Left forelimb (tissue), 1 donor: ENCODE measurements around the gene EPAS1.
A peak's percentile ranks its signal among the peaks of the same experiment; 100 is the strongest.

Experiments used
- DNase-seq: peaks from one replicate; pipeline ENCODE4 v3.0.0-alpha.2; 2018; ENCODE audit warnings: low spot score

The EPAS1 gene

DNA sequence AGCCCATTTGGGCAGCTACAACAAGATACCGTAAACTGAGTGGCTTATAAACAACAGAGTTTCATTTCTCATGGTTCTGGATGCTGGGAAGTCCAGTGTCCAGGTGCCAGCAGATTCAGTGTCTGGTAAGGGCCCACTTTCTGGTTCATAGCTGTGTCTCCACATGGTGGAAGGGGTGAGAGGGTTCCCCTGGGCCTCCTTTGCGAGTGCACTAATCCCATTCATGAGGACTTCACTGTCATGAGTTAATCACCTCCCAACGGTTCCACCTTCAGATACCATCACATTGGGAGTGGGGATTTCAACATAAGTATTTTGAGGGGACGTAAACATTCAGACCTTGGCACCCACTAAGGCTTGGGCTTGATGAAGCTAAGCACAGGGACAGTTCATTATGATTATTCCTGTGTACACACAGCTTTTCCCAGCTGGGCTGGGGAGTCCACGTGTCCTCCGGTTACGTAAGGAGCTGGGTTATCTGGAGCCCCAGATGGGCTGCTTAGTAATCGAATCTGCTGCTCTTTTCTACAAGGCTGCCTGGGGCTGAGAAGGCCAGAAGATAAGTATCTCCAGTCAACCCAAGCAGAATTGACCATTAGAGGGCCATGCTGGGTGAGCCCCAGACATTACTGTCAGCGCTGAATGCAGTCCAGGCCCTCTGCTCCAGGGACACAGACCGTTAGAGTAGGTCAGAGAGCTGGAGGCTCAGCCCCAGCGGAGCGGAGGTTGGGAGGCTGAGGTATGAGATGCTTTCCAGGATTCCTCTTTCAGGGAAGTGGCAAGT is 42.7 kb downstream of the EPAS1 start:
- DNase-seq: no peak

DNA sequence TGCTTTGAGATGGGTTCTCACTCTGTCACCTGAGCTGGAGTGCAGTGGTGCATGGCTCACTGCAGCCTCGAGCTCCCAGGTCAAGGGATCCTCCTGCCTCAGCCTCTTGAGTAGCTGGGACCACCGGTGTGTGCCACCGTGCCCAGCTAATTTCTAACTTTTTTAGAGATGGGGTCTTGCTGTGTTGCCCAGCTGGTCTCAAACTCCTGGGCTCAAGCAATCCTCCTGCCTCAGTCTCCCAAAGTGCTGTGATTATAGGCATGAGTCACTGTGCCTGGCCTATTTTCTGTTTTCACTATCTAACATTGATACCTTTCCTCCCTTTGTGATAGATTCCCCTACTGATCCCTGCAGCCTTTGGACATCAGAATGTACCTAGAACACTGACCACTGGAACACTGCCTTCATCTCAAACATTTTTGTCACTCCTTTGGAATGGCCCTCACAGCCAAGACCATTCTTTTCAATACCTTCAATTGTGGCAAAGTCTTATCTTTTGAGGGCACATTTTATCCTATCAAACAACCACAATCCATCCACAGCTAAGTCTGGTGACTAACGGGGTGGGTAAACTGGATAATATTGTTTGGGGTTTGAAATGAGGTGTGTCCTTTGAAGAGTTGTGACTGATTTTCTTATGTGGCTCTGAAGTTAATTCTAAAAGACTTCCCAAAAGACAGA is 43.7 kb downstream of the EPAS1 start:
- no peak for DNase-seq

DNA sequence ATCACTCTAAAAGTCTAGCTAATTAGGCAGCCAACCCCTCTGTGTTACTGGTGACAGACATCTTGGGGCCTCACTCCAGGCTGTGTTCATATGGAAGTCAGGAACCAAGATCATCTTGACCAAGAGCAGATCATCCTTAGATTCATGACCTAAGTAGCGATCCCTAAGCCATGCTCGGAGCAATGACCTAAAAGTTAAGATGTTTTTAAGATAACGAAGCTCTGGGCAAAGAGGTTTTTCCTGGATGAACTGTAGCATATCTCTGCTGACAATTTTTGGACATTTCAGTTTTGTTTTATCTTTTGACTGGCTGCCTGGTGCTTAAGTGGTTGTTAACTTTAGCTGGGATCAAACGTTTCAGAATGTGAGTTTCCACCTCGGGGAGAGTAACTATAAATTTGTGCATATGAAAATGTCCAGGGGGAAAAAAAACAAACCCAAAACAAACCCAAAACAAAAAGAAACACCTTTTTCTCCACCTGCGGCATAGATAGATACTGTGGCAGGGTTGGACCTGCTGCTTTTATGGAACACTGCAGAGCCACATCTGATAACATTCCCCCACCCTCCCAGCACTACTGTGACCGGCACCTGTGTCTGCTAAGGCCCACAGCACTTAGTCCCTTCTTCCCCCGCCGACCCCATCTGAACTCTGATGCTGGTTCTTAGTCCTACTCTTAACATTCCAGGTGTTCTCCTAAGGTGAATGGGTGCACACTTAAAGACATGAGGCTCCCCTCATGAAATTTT is 45.5 kb downstream of the EPAS1 start:
- DNase-seq: peak; percentile 18

DNA sequence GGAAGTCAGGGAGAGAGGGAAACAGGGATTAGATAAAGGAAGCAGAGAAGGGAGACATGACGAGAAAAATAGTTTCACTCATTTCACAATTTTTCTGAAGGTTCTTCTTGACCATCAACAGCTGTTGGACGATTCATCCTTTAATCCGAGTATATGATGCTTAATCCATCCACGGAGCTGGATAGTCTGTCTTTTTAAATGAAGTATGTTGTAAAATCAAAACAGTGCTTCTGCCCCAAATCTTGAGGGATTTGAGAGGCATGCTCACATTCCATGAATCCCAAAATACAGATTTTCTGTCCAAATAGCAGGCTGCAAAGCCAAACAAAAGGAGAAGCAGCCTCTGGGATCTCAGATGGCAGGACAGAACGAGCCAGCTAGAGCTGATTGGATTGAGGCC is 47.5 kb downstream of the EPAS1 start:
- DNase-seq: no peak

DNA sequence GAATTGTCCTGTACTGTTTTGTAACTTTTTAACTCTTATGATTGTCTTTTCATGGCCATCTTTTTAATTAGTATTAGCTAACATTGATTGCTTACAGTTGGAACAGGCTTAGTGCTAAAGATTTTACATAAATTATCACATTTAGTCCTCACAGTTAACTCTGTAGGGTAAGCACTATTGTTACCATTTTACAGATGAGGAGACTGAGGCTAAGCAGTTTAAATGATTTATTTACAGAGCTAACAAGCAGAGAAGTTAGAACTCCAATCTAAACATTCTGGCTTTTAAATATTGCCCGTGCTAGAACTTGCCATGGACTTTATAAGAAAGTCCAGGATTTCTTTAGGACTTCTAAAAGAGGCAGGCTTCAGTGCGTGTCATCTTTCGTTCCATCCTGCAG is 48.6 kb downstream of the EPAS1 start:
- DNase-seq: no peak

DNA sequence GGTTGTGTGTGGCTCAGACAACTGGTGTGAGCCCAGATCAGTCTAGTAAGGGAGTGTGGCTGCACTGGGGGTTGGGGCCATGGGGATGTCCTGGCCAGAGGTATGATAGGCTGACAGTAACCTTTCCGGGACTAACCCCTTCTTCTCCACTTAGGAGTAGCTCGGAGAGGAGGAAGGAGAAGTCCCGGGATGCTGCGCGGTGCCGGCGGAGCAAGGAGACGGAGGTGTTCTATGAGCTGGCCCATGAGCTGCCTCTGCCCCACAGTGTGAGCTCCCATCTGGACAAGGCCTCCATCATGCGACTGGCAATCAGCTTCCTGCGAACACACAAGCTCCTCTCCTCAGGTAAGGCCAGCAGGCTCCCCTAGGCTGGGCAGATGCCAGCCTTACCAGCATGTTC is 49.5 kb downstream of the EPAS1 start:
- no peak for DNase-seq

DNA sequence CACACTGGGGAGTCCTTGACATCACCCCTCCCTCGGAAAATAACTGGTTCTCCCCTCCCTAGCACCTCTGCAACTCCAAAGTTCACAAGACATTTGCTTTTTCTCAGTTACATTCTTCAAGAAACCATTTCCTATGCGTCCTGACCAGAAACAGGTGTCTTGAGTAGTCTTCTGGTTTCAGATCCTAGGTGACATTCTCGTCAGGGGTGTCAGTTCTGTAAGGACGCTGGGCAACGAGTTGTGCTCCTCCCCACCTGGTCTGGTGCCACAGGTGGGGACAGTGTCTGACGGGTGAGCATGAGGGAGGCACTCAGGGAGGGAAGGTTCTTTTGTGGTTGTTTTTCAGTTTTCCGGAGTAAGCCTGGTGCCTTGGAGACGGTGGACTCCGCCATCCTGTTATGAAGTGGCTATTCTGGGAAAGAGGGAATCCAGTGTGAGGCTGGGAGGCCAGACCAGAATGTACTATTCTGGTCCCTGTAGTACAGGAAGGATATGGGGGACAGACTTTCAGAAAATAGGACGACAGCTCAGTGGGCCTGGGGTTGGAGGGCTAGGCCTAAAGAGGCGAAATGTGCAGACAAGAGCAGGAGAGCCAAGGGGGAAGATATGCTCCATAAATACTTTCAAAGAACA is 50.6 kb downstream of the EPAS1 start:
- no peak for DNase-seq

DNA sequence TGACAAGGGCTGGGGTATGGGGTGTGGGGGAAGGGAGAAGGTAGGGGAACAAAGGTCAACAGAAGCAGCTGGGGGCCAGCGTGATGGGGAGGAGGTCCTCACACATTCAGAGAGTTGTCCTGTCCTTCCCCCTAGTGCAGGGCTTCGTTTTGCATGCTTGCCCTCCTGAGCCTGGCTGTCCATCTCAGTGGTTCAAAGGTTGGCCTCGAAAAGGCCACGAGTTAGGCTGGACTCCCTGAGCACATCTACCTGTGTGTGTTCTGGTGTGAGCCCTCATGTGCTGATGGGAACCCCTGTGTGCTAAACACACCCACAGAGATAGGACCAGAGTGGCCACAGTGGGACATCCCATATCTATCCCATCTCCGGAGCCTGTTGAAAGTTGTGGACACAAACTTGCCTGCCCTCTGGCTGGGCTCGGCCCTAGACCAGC is 51.9 kb downstream of the EPAS1 start:
- no peak for DNase-seq

DNA sequence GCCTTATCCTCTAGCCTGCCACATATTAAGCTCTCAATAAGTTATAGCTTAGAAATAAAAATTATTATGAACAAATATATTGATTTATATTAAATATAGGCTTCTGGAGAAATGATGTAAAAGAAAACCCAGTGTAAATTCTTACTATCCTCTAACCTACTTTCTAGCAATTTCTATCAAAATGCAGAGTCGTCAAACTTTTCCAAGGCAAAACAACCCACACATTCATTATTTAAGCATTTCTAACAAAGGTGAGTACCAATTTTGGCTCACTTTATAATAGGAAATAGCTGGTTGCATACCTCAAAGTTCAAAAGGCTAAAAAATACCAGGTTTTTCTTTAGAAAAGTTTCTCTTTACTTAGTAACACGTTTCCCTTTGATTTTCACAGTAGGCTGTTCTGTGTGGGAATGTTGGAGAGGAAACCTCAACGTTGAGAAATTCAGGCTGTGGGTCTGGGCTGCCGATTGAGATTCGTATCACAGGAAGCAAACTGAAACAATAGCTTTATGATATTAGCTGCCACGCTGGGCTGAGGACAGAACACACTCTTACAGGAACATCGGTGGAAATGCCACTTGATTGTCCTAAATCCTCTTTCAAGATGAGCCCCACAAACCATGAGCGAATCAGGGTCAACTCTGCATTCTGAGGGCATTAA is 53.0 kb downstream of the EPAS1 start:
- DNase-seq: no peak

DNA sequence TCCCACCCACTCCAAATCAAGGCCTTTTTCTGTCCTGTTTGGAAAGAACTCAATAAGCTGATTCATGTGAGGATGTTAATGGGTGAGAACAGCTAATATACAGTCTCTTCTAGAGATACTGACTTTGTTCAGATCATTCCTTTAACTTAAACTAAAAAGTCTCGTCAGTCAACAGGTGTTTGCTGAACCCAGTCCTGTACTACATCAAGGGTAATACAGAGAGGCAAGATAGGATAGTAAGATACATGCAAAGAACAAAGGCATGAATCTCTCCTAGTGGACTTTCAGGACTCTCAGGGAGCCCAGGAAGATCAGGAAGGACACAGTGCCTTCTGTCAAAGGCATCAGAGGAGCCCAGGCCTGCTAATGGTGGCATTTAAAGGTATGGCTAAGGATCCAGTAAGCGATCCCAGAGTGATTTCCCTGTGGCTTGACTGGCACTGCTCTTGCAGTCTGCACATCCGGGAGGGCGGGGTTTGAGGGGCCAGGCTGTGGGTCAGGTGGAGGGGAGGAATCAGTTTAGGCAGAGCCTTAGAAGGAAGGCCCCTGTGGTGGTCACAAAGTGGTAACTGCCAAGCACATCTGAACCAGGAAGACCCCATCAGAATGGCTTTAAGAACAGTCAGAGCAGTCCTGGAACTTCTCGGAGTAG is 54.0 kb downstream of the EPAS1 start:
- no peak for DNase-seq

DNA sequence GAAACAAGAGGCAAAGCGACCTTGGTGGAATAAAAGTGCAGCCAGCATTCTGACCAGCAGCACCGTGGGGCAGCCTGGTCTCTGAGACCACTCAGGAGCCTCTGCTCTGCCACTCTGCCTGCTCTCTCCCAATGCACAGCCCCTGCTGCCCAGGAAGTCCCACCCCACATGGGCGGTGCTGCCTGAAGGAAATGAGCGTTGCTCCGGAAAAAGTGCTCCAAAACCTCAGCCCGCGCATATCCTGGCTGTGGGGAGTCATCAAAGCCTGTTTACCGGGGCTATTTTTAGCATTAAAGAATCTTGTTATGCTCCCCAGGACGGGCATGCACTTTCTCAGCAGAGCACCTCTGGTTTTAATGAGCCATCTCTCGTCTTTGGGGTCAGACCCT is 54.5 kb downstream of the EPAS1 start:
- no peak for DNase-seq

DNA sequence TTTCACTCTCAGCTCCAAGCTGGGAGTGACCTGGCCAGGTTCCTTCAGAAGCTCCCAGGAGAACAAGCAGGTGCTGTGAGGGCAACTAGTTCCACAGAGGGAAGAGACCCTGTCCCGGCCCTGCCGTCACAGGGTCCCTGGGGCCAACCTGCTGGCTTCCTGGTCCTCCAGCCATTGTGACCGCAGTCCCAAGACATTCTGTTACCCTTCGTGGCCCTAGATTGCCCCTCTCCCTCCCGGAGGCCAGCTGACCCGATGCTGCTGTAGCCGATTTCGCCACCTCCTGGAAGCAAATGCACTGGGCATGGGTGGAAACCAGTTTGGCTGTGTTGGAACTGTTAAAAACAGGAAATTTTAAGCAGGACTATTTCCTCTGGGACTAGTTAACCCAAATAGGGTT is 55.4 kb downstream of the EPAS1 start:
- DNase-seq: no peak

DNA sequence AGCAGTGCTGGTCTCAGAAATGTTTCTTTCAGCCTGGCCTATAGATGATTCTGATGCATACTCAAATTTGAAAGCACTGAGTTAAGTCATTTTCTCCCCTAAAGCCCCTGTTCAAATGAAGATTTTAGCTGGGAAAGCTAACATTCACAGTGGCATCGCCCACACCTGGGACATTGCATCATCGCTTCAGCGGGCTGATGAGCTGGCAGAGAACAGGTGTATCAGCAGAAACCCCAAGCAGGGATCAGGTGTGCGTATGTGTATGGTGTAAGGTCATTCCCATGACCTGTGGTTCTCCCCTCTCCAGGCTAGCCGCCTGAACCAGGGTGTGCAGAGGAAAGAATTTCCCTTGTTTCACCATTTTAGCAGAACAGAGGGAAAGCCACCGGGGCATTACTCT is 56.3 kb downstream of the EPAS1 start:
- no peak for DNase-seq

DNA sequence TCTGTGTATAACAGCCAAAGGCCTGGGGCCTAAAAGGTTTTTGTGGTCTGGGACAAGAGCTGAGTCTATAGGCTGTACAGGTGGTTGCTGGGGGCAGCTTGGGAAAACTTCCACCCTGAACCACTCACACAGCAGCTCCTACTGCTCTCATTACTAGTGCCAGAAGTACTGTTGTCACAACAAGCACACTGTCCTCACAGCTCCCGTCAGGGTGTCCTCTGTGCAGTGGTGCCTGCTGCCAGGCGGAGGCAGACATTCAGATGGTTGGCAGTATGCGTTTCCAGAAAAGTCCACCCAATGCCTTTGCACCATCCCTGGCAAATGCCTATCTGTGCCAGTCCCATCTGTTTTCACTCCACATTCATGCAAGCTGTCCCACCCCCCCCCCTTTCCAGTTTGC is 58.5 kb downstream of the EPAS1 start:
- DNase-seq: no peak

DNA sequence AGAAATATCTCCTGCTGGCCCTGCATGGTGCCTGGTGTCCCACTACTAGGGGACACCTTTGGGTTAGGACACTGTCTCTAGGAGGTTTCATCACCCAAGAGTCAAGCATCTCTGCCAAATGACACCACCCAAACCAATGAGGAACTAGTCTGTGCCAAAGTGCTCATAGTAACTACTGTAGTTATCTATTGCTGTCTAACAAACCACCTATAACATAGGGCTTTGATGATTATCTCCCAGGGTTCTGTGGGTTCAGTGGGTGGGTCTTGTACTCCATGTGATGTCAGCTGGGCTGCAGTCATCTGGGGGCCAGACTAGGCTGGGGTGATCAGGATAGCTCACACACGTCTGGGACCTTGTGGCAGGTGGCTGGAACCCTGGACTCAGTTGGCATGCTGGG is 59.8 kb downstream of the EPAS1 start:
- DNase-seq: no peak

DNA sequence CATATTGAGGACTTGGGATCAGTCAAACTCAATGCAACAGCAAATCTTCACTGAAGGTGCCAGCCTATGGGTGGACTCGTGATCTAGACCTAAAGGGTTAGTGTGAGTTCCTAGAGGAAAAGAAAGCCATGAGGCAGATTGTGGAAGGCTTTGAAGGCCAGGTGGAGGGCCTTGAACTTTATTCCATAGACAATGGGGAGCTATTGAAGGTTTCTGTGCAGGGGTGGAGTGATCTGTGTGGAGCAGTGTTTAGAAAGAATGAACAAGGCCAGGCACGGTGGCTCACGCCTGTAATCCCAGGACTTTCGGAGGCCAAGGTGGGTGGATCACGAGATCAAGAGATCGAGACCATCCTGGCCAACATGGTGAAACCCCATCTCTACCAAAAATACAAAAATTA is 61.5 kb downstream of the EPAS1 start:
- no peak for DNase-seq

DNA sequence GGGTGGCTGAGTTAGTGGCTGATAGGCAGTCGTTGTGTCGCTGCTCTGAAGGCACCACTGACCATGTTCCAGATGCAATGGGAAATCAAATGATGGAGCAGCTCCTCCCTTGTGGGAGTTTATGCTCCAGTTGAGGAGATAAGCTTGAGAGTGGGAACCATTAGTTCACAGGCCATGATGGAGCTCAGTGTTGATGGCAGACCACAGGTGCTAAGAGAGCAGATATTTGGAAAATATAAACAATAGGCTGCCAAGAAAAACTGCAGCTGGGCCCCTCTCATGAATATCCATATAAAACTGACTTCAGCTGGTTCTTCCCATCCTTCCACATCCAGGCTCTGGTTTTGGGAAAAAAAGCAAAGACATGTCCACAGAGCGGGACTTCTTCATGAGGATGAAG is 63.1 kb downstream of the EPAS1 start:
- no peak for DNase-seq

DNA sequence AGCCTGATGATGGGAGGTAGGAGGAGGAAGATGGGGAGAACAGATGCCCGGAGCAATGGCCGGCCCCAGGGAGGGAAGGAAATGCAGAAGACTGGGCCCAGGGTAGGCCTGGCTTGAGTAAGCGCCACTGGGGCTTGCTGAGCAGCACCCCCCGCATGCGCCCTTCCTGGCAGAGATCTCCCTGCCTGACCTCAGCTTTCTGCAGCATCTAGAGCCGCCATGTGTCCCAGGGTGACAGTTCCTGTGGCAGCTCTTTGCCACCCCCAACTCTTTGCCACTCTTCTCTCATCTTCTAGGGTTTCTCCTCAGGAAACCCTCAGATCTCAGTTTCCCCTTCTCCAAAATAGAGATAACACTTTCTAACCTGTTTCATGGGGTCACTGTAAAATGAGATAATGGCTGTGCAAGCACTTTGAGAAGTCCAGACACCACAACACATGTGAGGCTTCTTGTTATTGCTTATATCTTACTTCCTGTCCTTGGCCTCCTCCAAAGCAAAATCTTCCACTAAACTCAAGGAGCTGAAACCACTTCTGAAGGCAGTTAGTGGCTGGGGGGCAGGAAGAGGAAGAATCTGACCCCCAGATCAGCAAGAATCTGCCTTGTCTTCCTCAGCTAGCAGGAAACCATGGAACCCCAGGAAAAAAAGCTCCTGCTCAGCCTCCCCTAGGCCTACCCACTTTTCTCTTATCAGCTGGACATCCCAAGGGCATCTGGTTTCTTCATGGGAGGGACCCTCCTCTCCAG is 64.9 kb downstream of the EPAS1 start:
- no peak for DNase-seq

DNA sequence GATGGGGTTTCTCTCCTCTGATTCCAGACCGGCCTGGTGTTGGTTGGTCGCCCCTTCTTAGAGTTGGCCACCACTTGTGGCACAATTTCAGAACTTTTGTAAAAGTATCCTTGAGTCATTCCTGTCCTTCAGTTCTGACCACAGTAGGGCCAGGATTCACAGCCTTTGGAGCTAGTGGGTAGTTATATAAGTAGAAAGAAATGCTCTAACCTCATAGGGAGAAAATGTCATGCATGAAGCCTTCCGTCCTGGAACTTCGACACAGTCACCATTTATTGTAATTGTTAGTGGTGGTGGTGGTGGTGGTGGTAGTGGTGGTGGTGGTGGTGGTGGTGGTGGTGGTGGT is 65.4 kb downstream of the EPAS1 start:
- no peak for DNase-seq

DNA sequence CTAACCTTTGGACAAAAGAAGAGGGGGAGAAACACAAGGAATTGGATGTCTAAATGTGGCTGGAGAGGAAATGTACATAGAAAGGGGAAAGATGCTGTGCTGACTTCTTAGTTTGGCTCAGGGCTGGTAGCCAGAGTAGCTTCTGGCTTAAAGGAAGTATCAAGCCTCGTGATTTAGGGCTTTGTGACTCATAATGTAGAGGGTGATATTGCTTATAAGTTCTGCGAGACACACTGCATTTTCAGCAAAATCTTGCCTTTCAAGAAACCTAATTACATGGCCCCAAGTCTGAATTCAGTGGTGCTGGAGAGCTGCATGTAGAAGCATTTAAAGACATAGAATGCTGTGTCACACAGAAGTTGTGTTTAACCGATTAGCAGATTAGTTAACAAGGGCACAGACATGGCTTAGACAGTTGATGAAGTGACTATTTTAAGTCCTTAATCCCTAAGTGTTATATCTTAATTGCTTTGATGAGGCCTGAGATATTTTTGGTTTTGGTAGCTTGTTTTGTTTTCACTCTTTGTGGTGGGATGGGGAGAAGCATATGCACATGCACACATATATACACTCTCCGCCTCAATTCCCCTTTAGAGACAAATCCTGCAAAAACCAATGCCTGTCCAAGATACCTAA is 66.4 kb downstream of the EPAS1 start:
- no peak for DNase-seq
